HFFc6 (cell line): ENCODE measurements around the gene AGBL5. TPM values are rescaled to one million over a fixed set of nuclear protein-coding genes. Genes with fewer than 3 reads are reported as not detected.

Source experiments
- DNase-seq: peaks from one replicate; pipeline ENCODE4 v3.0.0-alpha.2; 2018
- H3K27ac Mint-ChIP-seq: 2 replicates; pipeline ENCODE4 v1.8.0; 2020; ENCODE audit warnings: mild to moderate bottlenecking, mixed read lengths
- H3K27me3 Mint-ChIP-seq: 2 replicates; pipeline ENCODE4 v1.8.0; 2021; ENCODE audit warnings: mild to moderate bottlenecking, moderate library complexity, mixed read lengths; ENCODE audit not compliant: insufficient read depth
- H3K36me3 Mint-ChIP-seq: 2 replicates; pipeline ENCODE4 v1.8.0; 2021; ENCODE audit warnings: low read depth, mixed read lengths
- H3K4me1 Mint-ChIP-seq: 2 replicates; pipeline ENCODE4 v1.8.0; 2020; ENCODE audit warnings: low read depth, mixed read lengths
- H3K4me3 Mint-ChIP-seq: 2 replicates; pipeline ENCODE4 v1.8.0; 2020; ENCODE audit warnings: mild to moderate bottlenecking, moderate library complexity, mixed read lengths
- H3K9me3 Mint-ChIP-seq: 2 replicates; pipeline ENCODE4 v1.8.0; 2020; ENCODE audit warnings: mild to moderate bottlenecking, mixed read lengths
- CTCF ChIP-seq: fragments of 200-600 bp; sonication (generic); IDR thresholded peaks from 2 replicates; pipeline ENCODE4 v1.5.0; 2021; ENCODE audit warnings: antibody characterized with exemption, mild to moderate bottlenecking
- total RNA-seq, 6 experiments: library from RNA; stranded (reverse); fragmentation: NEBNext Ultra II Directional; extraction: Animal tissue kit (Norgen Biotek cat#: 25700); gene quantifications; 2 replicates in 1 of 6; 3 replicates in 5 of 6; pipeline ENCODE4 v1.2.3, GENCODE V29; 2021

AGBL5 gene
- total RNA-seq, 6 experiments from 2014 or later: 23.5 to 31.4 (median 28.6) TPM

- Mint-ChIP-seq H3K36me3 (peaks cover 12% of the 10 kb centered on the region; the same call in 1 of the 2 replicates), H3K4me3 (peak overlapping the region; percentile 96), H3K27ac (peak overlapping the region; percentile 75), H3K27me3 (no peaks in the 10 kb centered on the region), H3K9me3 (no peaks in the 10 kb centered on the region), H3K4me1 (peaks cover 57% of the 10 kb centered on the region)
- DNase-seq: no peak
- no peak for TF ChIP-seq CTCF
Observed at GRCh38 chr2:27080603-27080936, 29.1 kb downstream of the AGBL5 start.

- H3K36me3 Mint-ChIP-seq: peaks cover 12% of the 10 kb centered on the region; the same call in 1 of the 2 replicates
- no peak for DNase-seq
- H3K4me3 Mint-ChIP-seq: no peak overlapping the region
- no peak for TF ChIP-seq CTCF
- no peaks in the 10 kb centered on the region for H3K9me3 Mint-ChIP-seq
- peaks cover 2% of the 10 kb centered on the region; the same call in 1 of the 2 replicates for H3K27me3 Mint-ChIP-seq
- peaks cover 51% of the 10 kb centered on the region for H3K4me1 Mint-ChIP-seq
- no peak overlapping the region for H3K27ac Mint-ChIP-seq
Observed at GRCh38 chr2:27081984-27082772, 30.7 kb downstream of the AGBL5 start.

GRCh38 chr2:27082773-27083409 lies 31.4 kb downstream of the AGBL5 start:
- Mint-ChIP-seq H3K4me3 (no peak overlapping the region), H3K27me3 (peaks cover 3% of the 10 kb centered on the region), H3K4me1 (peaks cover 46% of the 10 kb centered on the region), H3K36me3 (peaks cover 12% of the 10 kb centered on the region; the same call in 1 of the 2 replicates), H3K27ac (no peak overlapping the region), H3K9me3 (no peaks in the 10 kb centered on the region)
- no peak for TF ChIP-seq CTCF
- DNase-seq: no peak

GRCh38 chr2:27083410-27084296 lies 32.2 kb downstream of the AGBL5 start:
- no peak for TF ChIP-seq CTCF
- peaks cover 12% of the 10 kb centered on the region; the same call in 1 of the 2 replicates for H3K36me3 Mint-ChIP-seq

GRCh38 chr2:27084297-27085061 lies 33.0 kb downstream of the AGBL5 start:
- Mint-ChIP-seq H3K27me3 (peaks cover 3% of the 10 kb centered on the region), H3K9me3 (no peaks in the 10 kb centered on the region), H3K27ac (no peak overlapping the region), H3K4me1 (peaks cover 39% of the 10 kb centered on the region), H3K4me3 (no peak overlapping the region), H3K36me3 (peaks cover 12% of the 10 kb centered on the region; the same call in 1 of the 2 replicates)
- no peak for DNase-seq
- no peak for TF ChIP-seq CTCF

More at GRCh38 chr2:27083410-27084296, 32.2 kb downstream of the AGBL5 start:
- peaks cover 3% of the 10 kb centered on the region for H3K27me3 Mint-ChIP-seq
- H3K27ac Mint-ChIP-seq: no peak overlapping the region
- peaks cover 40% of the 10 kb centered on the region for H3K4me1 Mint-ChIP-seq
- no peak overlapping the region for H3K4me3 Mint-ChIP-seq
- no peak for DNase-seq
- H3K9me3 Mint-ChIP-seq: no peaks in the 10 kb centered on the region
